AG10803 (cell line): ENCODE measurements around the gene SGCA.

Experiments used
- DNase-seq: peaks from one replicate; pipeline ENCODE4 v3.0.0; 2010; ENCODE audit warnings: low read depth
- H3K4me3 ChIP-seq: 2 replicates; pipeline ENCODE4 v1.5.1; 2011; ENCODE audit warnings: mild to moderate bottlenecking, low read length, control low read depth
- TF ChIP-seq, protein P1 (sequence below): conservative IDR thresholded peaks from 2 replicates; pipeline ENCODE4 v1.5.1; 2011; ENCODE audit warnings: mild to moderate bottlenecking, low read length, control low read depth, inconsistent platforms

Gene SGCA

DNA sequence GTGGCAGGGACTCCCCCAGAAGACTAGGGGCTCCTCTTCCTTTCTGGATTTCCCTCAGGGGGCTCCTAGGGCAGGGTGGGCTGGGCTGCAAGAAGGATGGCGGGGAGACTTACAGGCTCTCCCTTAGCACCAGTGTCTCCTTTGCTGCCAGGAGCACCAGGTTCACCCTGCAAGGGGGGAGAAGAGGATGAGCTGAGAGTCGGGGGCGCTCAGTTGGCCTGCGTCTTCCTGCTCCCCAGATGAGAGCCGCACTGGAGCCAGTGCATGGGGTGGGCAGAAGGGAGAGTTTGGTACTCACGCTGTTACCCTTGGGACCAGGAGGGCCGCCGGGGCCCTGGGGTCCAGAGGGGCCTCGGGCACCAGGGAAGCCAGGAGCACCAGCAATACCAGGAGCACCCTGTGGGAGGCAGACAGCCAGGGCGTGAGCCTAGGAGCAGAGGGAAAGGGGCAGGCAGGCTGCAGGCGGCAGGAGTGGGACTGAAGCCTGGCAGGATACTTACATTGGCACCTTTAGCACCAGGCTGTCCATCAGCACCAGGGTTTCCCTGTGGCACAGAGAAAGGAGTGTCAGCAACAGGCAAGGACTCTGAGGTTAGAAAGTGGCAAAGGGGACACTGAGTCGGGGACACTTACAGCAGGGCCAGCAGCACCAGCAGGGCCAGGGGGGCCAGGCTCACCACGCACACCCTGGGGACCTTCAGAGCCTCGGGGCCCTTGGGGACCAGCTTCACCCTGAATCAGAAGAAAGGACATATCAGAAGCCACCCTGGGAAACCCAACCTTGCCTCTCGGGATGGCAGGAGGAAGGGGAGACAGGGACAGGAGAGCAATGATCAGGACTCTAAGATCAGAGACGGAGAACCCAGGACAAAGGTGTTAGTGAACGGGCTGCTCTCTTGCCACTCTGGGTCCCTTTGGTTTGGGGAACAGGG lies 29.4 kb downstream of the SGCA start:
- peak overlapping the region; percentile 100 for H3K4me3 ChIP-seq
- TF ChIP-seq, protein P1, sequence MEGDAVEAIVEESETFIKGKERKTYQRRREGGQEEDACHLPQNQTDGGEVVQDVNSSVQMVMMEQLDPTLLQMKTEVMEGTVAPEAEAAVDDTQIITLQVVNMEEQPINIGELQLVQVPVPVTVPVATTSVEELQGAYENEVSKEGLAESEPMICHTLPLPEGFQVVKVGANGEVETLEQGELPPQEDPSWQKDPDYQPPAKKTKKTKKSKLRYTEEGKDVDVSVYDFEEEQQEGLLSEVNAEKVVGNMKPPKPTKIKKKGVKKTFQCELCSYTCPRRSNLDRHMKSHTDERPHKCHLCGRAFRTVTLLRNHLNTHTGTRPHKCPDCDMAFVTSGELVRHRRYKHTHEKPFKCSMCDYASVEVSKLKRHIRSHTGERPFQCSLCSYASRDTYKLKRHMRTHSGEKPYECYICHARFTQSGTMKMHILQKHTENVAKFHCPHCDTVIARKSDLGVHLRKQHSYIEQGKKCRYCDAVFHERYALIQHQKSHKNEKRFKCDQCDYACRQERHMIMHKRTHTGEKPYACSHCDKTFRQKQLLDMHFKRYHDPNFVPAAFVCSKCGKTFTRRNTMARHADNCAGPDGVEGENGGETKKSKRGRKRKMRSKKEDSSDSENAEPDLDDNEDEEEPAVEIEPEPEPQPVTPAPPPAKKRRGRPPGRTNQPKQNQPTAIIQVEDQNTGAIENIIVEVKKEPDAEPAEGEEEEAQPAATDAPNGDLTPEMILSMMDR: peak; percentile 57
- peak; percentile 80 for DNase-seq

DNA sequence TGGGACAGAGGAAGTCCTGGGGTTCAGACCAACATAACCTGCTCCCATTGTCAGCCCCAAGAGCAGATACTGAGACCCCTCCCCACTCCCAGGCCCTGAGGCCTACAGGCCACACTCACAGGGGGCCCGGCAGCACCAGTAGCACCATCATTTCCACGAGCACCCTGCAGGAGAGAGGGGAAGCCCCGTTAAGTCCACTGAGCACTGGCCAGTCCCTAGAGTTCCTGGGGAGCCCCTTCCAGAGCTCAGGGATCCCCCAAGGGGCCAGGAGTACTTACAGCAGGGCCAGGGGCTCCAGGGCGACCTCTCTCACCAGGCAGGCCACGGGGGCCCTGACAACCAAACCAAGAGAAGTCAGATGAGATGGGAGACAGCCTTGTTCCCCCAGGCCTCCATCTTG lies 30.2 kb downstream of the SGCA start:
- TF ChIP-seq, protein P1: no peak
- H3K4me3 ChIP-seq: peak overlapping the region; percentile 100
- peak; percentile 29 for DNase-seq

- TF ChIP-seq, protein P1: no peak
- DNase-seq: peak; percentile 90
- H3K4me3 ChIP-seq: peak overlapping the region; percentile 100
Observed at GRCh38 chr17:50196826-50197225, 31.0 kb downstream of the SGCA start.

- DNase-seq: peak; percentile 60
- peak overlapping the region; percentile 100 for H3K4me3 ChIP-seq
- TF ChIP-seq, protein P1: peak; percentile 66
Observed at GRCh38 chr17:50198026-50198669, 32.3 kb downstream of the SGCA start.

DNA sequence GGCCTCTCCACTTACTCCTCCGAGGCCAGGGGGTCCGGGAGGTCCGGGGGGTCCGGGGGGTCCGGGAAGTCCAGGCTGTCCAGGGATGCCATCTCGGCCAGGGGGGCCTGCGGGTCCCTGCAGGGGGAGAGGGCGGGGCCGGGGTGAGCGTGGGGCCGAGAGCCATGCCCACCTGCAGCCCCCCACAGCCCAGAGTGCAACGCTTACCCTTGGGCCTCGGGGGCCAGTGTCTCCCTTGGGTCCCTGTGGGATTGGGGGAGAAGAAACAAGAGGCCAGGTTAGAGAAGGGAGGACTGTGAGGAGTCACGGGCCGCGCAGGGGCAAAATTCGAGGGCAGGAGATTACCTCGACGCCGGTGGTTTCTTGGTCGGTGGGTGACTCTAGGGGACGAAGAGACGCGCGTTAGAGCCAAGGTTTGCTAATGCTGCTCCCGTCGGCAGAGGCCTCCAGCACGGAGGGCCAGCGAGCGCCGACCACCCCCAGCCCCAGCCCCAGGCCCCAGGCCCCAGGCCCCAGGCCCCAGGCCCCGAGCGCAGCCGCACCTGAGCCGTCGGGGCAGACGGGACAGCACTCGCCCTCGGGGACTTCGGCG lies 33.5 kb downstream of the SGCA start:
- TF ChIP-seq, protein P1: no peak
- peak; percentile 48 for DNase-seq
- H3K4me3 ChIP-seq: peak overlapping the region; percentile 100

GRCh38 chr17:50199803-50200456 lies 34.1 kb downstream of the SGCA start:
- TF ChIP-seq, protein P1: no peak
- DNase-seq: peak; percentile 93
- peak overlapping the region; percentile 100 for H3K4me3 ChIP-seq
